NCI-H1436 treated with DMSO at 0.1 percent for 48 hours (cell line): ENCODE results near the gene FRMD1.

Experiments
- DNase-seq: peaks from one replicate; lab custom pipeline; 2025; lab: John Stamatoyannopoulos, UW

The FRMD1 gene

GRCh38 chr6:168043193-168043847 lies 35.7 kb downstream of the FRMD1 start:
- DNase-seq, result no peak

GRCh38 chr6:168042426-168043192 lies 36.4 kb downstream of the FRMD1 start:
- DNase-seq, result no peak

GRCh38 chr6:168041928-168042327 lies 37.1 kb downstream of the FRMD1 start:
- DNase-seq, result no peak

- DNase-seq, result no peak
Measured at GRCh38 chr6:168040856-168041496, 38.0 kb downstream of the FRMD1 start.

GRCh38 chr6:168039849-168040248 lies 39.2 kb downstream of the FRMD1 start:
- no peak for DNase-seq

DNA sequence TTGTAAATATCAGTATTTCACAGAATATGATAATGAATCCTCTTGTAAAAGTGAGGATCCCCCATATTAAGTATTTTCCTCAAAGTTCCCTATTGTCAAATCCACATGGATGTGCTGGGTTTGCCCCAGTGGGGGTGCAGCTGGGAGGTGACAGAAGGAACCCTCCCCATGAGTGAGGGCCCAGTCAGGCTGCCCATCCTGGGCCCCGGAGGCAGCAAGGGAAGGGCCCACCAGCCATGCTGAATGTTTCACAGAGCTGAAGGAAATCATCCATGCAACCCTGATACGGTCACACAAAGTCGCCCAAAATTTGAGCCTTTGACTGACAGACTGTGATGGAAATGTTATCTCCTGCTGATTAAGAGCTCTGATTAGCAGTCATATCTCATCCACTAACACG lies 39.7 kb downstream of the FRMD1 start:
- no peak for DNase-seq

DNA sequence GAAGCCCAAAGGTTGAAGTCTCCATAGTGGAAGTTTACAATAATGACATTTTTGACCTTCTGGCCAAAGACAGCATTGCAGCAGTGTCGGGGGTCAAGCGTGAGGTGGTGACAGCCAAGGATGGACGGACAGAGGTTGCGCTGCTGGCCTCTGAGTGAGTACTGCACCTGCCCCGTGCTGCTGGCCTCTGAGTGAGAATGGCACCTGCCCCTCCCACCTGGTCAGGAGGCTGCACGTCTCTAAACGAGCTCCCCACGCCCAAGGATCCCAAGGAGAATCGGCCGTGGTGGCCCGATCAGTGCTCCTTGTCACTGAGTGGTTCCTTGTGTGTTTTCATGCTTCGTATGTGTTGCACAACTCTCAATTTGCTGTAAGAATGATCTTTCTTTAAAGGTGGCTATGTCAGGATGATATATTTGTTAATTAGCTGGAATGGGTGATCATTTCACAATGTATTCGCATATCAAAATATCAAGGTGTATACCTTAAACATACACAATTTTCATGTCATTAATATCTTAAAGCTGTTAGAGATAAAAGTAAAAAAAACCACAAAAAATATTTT lies 40.4 kb downstream of the FRMD1 start:
- DNase-seq, result no peak

DNA sequence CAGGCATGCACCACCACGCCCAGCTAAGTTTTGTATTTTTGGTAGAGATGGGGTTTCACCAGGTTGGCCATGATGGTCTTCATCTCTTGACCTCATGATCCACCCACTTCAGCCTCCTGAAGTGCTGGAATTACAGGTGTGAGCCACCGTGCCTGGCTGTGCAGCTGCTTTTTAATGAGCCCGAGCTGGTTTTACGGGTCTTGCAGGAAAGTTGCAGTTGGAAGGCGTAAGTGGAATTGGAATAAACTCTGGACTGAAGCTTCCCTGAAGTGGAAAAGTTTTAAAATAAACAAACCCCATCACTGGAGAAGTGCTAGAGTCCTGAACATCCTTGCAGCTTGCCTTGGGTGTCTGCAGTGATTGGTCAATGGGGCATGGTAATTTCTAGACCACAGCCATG lies 41.2 kb downstream of the FRMD1 start:
- DNase-seq, result no peak

DNA sequence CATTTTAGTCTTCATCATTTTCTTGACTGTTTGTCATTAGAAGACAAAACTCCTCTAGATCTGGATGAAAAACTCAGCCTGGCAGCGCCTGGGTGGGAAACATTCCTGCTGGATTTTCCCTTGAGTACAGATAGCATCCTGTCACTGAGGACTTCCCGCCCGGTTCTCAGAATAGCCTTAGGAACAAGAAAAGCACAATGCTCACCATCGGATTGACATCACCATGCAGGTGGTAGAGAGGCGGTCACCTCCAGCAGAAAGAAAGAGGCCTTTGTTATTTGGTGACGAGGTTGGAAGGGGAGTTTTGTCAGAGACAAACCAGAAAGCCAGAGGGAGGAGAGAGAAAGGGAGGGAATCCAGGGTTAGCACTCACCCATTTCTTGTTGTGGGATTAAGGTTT lies 41.8 kb downstream of the FRMD1 start:
- no peak for DNase-seq

DNA sequence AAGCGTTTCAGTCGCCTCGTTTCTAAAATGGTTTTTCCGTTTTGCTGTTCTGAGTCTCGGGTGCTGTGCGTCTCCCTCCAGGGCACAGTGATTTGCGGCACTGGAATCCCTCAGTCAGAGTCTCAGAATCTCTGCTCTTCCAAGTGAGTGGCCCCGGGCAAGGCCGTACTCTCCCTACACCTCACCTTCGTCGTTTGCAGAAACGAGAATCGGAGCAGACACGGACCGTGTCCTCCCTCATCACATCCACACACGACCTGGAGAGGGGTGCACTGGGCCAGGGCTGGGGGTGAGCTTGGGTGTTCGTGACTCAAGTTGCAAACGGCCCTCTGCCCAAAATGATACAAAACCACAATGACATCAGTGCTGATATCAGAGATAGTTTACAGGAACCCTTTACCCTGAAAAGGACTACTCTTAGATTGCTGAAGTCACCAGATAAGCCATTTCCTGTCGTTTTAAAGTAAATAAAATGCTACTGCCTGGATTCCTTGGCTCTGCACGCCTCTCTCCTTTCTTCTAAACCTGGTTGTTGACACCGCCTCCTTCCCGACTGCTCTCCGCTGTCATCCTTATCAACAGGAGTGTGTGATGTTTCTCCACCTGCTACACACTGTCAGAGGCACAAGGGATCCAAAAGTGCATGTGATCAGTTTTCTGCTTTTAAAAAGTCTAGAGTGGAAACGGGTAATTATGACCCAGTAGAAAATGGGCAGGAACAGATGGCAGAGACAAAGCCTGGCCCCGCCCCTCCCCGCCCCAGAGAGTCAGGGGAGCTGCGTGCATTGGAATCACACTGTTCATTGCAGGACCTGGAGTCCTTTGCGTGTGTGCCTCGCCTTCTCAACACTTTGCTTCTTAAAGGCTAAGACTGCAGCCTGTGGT lies 43.1 kb downstream of the FRMD1 start:
- no peak for DNase-seq

DNA sequence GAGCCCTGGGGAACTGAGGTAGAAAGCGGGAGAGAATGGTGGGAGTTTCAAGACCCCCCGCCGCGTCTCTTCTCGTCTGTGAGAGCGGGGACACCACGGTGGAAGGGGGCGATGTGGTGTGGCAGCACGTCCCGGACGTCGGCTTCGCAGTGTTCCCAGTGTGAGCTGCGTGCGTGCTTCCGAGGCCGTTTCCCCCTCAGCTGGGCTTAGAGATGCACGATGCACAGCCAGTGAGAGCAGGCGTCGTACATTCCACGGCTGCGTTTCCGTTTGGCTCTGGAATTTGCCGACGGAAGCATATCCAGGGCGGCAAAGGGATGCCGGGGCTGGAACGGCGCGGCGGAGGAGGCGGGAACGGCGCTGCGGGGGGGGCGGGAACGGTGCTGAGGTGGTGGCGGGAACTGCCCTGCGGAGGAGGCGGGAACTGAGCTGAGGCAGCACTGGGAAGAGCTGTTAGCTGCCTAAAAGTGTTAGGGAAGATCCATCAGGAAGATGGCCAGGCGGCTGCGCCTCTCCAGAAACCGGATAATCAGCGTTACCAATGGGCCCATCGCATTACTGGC lies 43.8 kb downstream of the FRMD1 start:
- no peak for DNase-seq

- DNase-seq, result no peak
Measured at GRCh38 chr6:168034537-168034936, 44.5 kb downstream of the FRMD1 start.

DNA sequence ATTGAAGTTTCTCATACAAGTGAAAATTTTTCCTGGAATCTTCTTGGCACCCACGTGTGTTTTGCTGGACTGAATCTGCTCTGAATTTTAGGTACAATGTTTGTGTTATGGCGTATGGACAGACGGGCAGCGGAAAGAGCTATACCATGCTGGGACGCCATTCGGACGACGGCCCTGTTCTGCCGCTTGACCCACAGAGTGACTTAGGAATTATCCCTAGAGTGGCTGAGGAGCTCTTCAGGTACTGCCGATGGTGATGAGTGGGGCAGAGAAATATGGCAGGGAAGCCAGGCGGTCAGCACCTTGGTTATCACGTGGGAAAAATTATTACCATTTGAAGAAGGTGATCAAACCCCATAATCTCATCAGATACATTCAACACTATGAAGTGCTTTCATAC lies 45.2 kb downstream of the FRMD1 start:
- DNase-seq, result no peak

DNA sequence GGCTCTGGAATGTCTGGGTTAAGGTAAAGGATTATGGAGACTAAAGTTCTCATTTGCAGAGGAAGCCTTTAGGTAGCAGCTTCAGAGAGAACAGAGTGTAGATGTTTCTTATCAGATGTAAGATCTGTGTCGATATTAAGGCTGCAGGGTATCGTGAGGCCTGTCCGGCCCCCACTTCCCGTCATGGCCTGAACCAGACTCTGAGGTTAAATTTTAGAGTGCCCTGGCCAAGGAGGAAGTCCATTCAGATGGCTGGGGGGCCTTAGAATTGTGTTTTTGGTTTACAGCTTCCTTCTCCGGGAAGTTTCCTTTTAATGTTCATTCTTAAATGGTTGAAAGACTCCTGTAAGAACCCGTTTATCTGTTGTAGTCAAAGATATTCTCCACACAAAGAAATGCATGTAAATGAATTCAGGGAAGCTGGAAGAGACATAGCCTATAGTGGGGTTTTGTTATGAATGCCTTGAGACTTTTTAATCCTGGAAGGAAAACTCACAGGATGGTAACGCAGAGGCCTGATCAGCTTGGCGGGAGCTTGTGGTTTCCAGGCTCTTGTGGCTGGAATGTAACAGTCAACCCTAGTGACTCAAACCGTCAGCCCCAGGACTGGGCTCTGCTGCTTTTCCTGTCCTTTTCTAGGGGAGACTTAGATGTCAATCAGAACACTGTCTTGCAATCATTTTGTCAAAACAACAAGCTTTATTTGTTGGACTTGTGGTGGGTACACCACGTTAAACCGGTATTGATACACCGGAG lies 46.8 kb downstream of the FRMD1 start:
- DNase-seq, result no peak

DNA sequence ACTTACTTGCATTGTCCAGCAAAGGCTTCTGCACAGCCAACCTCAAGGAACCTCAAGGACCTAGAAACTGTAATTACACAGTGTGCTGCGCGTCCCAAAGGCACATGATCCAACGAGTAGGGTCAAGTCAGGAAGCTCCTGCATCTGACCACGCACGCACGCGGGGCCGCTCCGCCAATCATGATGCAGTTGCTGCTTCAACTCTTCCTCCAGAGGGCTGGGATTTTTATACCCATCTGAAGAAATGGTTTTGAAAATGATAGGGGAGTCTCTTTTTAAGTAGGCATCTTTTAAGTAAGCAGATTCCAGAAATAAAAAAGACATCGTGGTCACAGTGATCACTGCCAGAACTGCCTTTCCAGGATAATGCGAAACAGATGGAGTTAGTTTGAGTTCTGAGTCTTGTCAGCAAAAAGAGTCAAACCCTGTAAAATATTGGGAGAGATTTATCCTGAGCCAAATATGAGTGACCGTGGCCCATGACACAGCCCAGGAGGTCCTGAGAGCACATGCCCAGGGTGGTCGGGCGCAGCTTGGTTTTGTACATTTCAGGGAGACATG lies 47.5 kb downstream of the FRMD1 start:
- no peak for DNase-seq

DNA sequence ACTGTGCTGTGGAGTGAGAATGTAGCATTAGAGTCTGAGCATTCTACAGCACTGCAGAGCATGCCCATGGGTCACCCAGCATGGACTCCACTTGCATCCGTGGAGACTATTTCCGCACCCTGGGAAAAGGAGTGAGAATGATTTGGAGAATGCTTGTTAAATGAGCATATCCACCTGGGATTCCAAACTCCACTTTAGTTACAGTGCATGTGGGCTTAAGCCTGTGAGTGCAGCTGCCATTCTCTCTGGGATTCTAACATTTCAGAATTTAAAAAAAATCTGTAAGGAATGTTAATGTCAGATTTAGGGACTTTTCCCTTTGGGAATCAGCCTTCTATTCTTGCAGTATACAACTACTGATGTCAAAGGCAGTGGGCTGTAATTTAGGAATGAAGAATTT lies 48.1 kb downstream of the FRMD1 start:
- no peak for DNase-seq

DNA sequence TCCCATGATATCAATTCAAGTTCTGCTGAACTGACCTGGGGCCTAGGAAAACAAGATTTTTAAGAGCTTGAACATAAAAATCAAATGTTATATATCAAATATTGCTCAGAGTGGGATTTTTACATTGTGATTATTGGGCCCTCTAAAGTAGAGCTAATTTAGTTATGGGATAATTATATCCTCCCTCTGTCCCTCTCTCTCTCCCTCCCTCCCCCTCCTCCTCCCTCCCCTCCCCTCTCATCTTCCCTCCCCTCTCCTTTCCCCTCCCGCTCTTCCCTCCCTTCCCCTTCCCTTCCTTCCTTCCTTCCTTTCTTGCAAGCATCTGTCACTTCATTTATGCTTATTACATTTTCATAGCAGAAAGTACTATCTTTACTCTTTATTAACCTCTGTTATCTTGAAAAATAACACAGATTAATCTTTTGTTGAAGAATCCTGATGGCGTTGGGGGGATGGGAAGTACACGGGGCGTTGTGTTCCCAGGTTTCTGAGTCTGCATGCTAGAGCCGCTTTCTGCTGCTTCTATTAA lies 48.7 kb downstream of the FRMD1 start:
- no peak for DNase-seq

DNA sequence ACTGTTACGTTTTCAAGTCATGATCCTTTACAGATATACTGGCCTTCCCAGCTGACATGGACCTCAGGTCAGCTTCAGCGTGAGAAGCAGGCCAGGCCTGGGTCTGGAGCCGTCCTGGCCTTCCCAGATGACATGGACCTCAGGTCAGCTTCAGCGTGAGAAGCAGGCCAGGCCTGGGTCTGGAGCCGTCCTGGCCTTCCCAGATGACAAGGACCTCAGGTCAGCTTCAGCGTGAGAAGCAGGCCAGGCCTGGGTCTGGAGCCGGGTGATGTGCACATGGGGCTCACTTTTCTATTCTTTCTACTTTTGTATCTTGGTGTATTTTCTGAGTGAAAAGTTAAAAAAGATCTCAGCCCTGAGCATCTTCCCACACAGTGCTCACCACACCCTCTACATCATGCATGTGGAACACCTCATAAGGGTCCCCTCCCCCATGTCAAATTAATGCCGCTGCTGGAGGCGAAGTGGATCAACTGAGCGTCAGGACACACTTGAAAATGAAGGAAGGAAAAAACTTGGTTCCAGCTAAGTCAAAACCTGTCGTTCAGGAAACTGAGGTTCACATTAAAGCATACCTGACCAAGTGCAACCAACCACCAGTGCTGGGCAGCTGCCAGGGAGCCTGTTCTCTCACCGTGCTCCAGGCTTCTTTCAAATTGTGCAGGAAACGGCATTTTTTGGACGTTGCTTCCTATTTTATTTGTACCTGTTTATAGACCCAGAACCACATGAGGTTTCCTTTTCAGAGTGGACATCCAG lies 49.4 kb downstream of the FRMD1 start:
- no peak for DNase-seq

DNA sequence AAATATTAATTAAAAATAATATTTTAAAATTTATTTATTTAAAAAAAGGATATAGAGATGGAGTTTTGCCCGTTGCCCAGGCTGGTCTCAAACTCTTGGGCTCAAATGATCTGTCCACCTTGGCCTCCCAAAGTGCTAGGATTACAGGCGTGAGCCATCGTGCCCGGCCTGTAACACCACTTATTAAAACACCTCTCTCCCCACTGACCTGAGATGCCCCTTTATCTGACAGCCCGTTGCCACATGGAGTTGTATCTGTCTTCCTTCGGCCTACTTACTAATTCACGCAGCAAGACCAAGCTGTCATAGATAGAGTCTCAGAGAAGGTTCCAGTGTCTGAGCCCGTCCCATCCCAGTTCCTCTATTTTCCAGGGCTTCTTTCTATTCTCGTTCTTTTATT lies 50.8 kb downstream of the FRMD1 start:
- DNase-seq, result no peak

DNA sequence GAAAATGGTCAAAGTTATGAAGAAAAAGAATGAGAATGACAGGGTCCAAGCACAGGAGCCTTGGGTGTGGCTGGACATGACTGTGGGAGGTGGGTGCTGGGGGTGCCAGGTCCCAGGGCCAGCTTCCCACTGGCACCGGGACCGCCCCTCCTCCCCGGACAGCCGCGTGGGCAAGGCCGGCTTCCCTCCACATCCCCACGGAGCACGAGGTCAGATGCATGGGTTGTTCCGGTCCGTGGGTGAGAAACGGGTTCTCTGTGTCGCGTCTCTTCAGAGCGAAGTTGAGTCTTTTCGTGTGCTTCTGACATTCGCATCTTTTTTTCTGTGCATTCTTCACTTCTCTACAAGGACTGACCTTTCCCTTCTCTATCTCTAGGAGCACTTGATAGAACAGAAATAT lies 51.5 kb downstream of the FRMD1 start:
- DNase-seq, result no peak
